WTC11 (cell line): Measurements from ENCODE around the gene IAPP. TPM values are rescaled to one million over a fixed set of nuclear protein-coding genes. Genes with fewer than 3 reads are reported as not detected.

ENCODE experiments used
- ATAC-seq: fragments of 200-7000 bp; cut with Tn5 transposase; 2 replicates; pipeline ENCODE4 v1.10.0; 2021; ENCODE audit warnings: mild to moderate bottlenecking, moderate library complexity
- CTCF ChIA-PET: fragments of 300-600 bp; sonication (Branson Sonifier 250); formaldehyde crosslinking; loops from one replicate; lab custom pipeline; 2021; ENCODE audit warnings: antibody characterized with exemption; lab: Charles Lee
- POLR2A ChIA-PET: fragments of 350-600 bp; sonication (Branson Sonifier 250); formaldehyde crosslinking; loops from one replicate; lab custom pipeline; 2021; ENCODE audit warnings: antibody characterized with exemption; lab: Charles Lee
- DNase-seq: peaks from one replicate; pipeline ENCODE4 v3.0.0; 2021; ENCODE audit warnings: low spot score
- H3K27ac Mint-ChIP-seq: 2 replicates; pipeline ENCODE4 v1.8.0; 2021; ENCODE audit warnings: mixed read lengths
- H3K27me3 Mint-ChIP-seq: 2 replicates; pipeline ENCODE4 v1.8.0; 2021; ENCODE audit warnings: low read depth, mild to moderate bottlenecking, moderate library complexity, mixed read lengths
- H3K36me3 Mint-ChIP-seq: 2 replicates; pipeline ENCODE4 v1.8.0; 2021; ENCODE audit warnings: mixed read lengths
- H3K4me1 Mint-ChIP-seq: 2 replicates; pipeline ENCODE4 v1.8.0; 2022; ENCODE audit warnings: mixed read lengths
- H3K4me3 Mint-ChIP-seq: 2 replicates; pipeline ENCODE4 v1.8.0; 2021; ENCODE audit warnings: mild to moderate bottlenecking, moderate library complexity, mixed read lengths
- H3K9me3 Mint-ChIP-seq: 2 replicates; pipeline ENCODE4 v1.8.0; 2021; ENCODE audit warnings: mixed read lengths
- AFF4 ChIP-seq: sonication (generic); formaldehyde crosslinking; IDR thresholded peaks from 2 replicates; pipeline ENCODE4 v1.8.1; 2023; ENCODE audit warnings: mild to moderate bottlenecking, missing genetic modification reagents, borderline replicate concordance
- IRF1 ChIP-seq: sonication (generic); formaldehyde crosslinking; IDR thresholded peaks from 2 replicates; pipeline ENCODE4 v1.8.0; 2023; ENCODE audit warnings: missing genetic modification reagents
- MLX ChIP-seq: sonication (generic); formaldehyde crosslinking; IDR thresholded peaks from 2 replicates; pipeline ENCODE4 v1.8.1; 2023; ENCODE audit warnings: mild to moderate bottlenecking, missing genetic modification reagents, moderate library complexity
- NR1H2 ChIP-seq: sonication (generic); formaldehyde crosslinking; IDR thresholded peaks from 2 replicates; pipeline ENCODE4 v1.9.0; 2021; ENCODE audit warnings: mild to moderate bottlenecking, moderate library complexity, missing genetic modification reagents
- RELA ChIP-seq: sonication (generic); formaldehyde crosslinking; IDR thresholded peaks from 2 replicates; pipeline ENCODE4 v1.8.1; 2022; ENCODE audit warnings: missing genetic modification reagents, mild to moderate bottlenecking, borderline replicate concordance
- RORB ChIP-seq: fragments of 250-450 bp; sonication (Bioruptor Pico); IDR thresholded peaks from 2 replicates; pipeline ENCODE4 v1.9.0; 2021; ENCODE audit warnings: mild to moderate bottlenecking
- TP53 ChIP-seq: sonication (generic); formaldehyde crosslinking; IDR thresholded peaks from 2 replicates; pipeline ENCODE4 v1.8.1; 2023; ENCODE audit warnings: mild to moderate bottlenecking, missing genetic modification reagents
- USF2 ChIP-seq: sonication (generic); formaldehyde crosslinking; IDR thresholded peaks from 2 replicates; pipeline ENCODE4 v1.8.1; 2023; ENCODE audit warnings: mild to moderate bottlenecking, missing genetic modification reagents, moderate library complexity
- ZNF138 ChIP-seq: sonication (generic); formaldehyde crosslinking; conservative IDR thresholded peaks from 2 replicates; pipeline ENCODE4 v1.8.1; 2022; ENCODE audit warnings: mild to moderate bottlenecking, moderate library complexity, missing genetic modification reagents
- ZNF281 ChIP-seq: sonication (generic); formaldehyde crosslinking; IDR thresholded peaks from 2 replicates; pipeline ENCODE4 v1.8.0; 2023; ENCODE audit warnings: mild to moderate bottlenecking, missing genetic modification reagents
- ZNF532 ChIP-seq: fragments of 250-450 bp; sonication (Bioruptor Pico); IDR thresholded peaks from 2 replicates; pipeline ENCODE4 v1.9.0; 2021; ENCODE audit warnings: mild to moderate bottlenecking, borderline replicate concordance
- ZSCAN18 ChIP-seq: fragments of 250-450 bp; sonication (Bioruptor Pico); IDR thresholded peaks from 2 replicates; pipeline ENCODE4 v2.1.2; 2022; ENCODE audit warnings: mild to moderate bottlenecking, moderate library complexity
- total RNA-seq: library from RNA; stranded (reverse); gene quantifications from 3 replicates; pipeline ENCODE4 v1.2.3, GENCODE V29; 2021

Gene IAPP
- total RNA-seq, 1 experiment from 2014 or later: not detected

GRCh38 chr12:21413369-21414277, 40.9 kb downstream of the IAPP start (continued):
- TF ChIP-seq USF2 (CRISPR knock-in tag): no peak
- TF ChIP-seq ZNF138 (CRISPR knock-in tag): no peak
- TF ChIP-seq TP53 (CRISPR knock-in tag): no peak
- no peak for TF ChIP-seq RELA
- no peak for TF ChIP-seq RORB
- TF ChIP-seq AFF4: no peak

GRCh38 chr12:21416511-21417121, 43.9 kb downstream of the IAPP start:
- Mint-ChIP-seq H3K4me1 (peaks cover 21% of the 10 kb centered on the region), H3K9me3 (peaks cover 5% of the 10 kb centered on the region), H3K27ac (no peak overlapping the region), H3K36me3 (0 out of 2 replicates have a peak, but pooled peaks cover 3% of the 10 kb centered on the region), H3K27me3 (no peaks in the 10 kb centered on the region), H3K4me3 (no peak overlapping the region)
- ATAC-seq: no peak
- DNase-seq: no peak
- CTCF ChIA-PET: no interaction called here
- POLR2A ChIA-PET: no interaction called here
- TF ChIP-seq TP53 (CRISPR knock-in tag) (no peak), RELA (no peak), ZNF532 (CRISPR knock-in tag) (no peak), IRF1 (CRISPR knock-in tag) (no peak), AFF4 (no peak), MLX (CRISPR knock-in tag) (no peak), ZNF281 (no peak), NR1H2 (CRISPR knock-in tag) (no peak), ZSCAN18 (CRISPR knock-in tag) (no peak)
